Adrenal gland (tissue), 5 donors: Measurements from ENCODE around the gene CCDC83.

Experiments used
- POLR2A ChIP-seq, 2 donors: fragments of 450-650 bp; IDR thresholded peaks; one replicate each; pipeline ENCODE4 v1.6.1; 2017; ENCODE audit warnings: antibody characterized with exemption in 2 of 2, mild to moderate bottlenecking in 2 of 2, moderate library complexity in 1 of 2
- TF ChIP-seq, protein P1 (sequence below), 6 experiments: fragments of 450-650 bp in 4 of 6; fragments of 200-600 bp in 2 of 6; sonication (generic) in 1 of 6; IDR thresholded peaks; 1 replicate in 5 of 6; 2 replicates in 1 of 6; pipeline versions ENCODE4 v1.5.1 to v1.8.0; 2016 to 2021; ENCODE audit warnings: antibody characterized with exemption in 6 of 6, mild to moderate bottlenecking in 2 of 6, moderate library complexity in 1 of 6
- donor health status: DM: no; HTN: no; CAD: no.

DNA sequence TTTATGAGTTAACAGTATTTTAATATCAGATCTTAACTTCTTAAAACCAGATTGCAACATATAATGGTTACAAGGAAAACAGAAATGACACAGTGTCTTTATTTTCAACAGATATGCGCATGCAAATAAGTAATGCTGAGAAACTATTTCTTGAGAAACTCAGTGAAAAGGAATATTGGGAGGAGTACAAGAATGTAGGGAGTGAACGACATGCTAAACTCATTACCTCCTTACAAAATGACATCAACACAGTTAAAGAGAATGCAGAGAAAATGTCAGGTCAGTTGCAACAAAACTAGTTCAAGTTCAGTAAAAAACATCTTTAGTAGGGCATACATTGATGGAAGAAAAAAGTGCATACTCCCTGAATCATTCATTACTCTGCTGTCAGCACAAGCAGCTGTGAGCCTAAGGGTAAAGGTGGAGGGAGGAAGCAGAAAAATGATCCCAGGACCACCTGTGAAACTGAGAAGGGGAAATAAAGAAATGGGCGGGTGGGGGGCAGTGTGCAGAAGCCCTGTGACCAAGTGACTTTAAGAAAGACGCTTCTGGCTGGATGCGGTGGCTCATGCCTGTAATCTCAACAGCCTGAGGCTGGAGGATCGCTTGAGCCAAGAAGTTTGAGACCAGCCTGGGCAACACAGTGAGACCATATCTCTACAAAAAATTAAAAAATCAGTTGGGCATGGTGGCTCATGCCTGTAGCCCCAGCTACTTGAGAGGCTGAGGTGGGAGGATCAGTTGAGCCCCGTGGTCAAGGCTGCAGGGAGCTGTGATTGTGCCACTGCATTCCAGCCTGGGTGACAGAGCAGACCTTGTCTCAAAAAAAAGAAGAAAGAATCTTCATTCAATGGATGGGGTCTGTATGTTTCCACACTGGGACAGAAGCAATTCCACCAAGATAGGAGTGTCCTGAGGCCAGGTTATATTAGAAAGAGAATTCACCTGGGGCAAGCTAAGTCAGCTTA lies 31.2 kb downstream of the CCDC83 start:
- TF ChIP-seq, protein P1, sequence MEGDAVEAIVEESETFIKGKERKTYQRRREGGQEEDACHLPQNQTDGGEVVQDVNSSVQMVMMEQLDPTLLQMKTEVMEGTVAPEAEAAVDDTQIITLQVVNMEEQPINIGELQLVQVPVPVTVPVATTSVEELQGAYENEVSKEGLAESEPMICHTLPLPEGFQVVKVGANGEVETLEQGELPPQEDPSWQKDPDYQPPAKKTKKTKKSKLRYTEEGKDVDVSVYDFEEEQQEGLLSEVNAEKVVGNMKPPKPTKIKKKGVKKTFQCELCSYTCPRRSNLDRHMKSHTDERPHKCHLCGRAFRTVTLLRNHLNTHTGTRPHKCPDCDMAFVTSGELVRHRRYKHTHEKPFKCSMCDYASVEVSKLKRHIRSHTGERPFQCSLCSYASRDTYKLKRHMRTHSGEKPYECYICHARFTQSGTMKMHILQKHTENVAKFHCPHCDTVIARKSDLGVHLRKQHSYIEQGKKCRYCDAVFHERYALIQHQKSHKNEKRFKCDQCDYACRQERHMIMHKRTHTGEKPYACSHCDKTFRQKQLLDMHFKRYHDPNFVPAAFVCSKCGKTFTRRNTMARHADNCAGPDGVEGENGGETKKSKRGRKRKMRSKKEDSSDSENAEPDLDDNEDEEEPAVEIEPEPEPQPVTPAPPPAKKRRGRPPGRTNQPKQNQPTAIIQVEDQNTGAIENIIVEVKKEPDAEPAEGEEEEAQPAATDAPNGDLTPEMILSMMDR (IDR thresholded peaks at IDR 0.05), result no peak
- TF ChIP-seq POLR2A (IDR thresholded peaks at IDR 0.05), result no peak
